CD4-positive, alpha-beta T cell treated with Interleukin-2 at 100 ng/mL for 4 hours (primary cell): ENCODE measurements around the gene SHB.

Experiments
- DNase-seq: peaks from one replicate; pipeline ENCODE4 v3.0.0-alpha.2; 2020; ENCODE audit warnings: low spot score

The SHB gene

GRCh38 chr9:38088006-38088925 lies 19.2 kb upstream of the SHB start:
- peak; percentile 67 for DNase-seq

DNA sequence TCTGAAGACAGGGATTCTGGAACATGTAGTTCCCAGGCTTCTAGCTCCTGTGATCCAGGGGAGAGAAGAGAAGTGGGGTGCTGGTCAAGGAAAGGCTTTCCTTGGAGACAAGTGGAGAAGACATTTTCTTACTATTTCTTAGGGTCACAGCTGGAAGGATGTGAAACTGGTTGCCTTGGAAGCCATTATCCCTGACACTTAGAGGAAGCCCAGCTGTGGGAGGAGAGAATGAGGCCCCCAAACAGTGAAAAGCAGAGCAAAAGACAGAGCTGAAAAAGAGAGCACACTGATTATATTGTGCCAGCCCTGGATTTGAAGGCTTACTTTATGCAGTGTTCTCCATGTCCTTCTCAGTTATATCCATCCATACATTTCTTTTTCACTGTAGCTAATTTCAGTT lies 17.5 kb upstream of the SHB start:
- DNase-seq: no peak

- DNase-seq: no peak
Measured at GRCh38 chr9:38085308-38085707, 16.3 kb upstream of the SHB start.

- DNase-seq: no peak
Measured at GRCh38 chr9:38084556-38084880, 15.5 kb upstream of the SHB start.

DNA sequence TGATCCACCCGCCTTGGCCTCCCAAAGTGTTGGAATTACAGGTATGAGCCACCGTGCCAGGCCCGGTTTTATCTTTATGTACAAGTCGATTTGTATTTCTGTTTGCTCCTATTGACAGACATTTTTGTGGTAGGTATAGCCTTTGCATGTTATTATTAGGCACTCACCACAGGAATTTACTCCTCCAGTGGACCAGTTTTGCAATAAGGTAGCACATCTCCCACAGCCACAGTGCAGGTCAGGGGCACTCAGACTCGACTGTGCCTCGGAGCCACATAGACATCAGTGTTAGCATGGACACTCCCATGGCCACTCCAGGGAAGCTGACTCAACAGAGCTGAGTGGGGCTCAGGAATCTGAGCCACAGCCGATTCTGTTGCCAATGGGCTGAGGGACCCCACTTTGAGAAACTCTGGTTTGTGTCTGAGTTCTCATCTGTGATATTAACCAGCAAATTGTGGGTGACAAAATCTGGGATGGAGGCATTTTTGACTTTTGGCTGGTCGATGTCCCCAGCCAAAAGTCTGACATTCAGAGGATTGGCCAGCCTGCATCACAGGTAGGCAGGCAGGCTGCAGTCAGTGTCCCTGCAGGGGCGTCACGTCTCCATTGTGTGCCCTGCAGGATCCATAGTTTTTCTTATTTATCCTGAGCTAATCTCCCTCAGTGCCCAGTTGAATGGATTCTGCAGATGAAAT lies 15.0 kb upstream of the SHB start:
- DNase-seq: no peak

GRCh38 chr9:38082446-38083287 lies 13.6 kb upstream of the SHB start:
- DNase-seq: no peak

DNA sequence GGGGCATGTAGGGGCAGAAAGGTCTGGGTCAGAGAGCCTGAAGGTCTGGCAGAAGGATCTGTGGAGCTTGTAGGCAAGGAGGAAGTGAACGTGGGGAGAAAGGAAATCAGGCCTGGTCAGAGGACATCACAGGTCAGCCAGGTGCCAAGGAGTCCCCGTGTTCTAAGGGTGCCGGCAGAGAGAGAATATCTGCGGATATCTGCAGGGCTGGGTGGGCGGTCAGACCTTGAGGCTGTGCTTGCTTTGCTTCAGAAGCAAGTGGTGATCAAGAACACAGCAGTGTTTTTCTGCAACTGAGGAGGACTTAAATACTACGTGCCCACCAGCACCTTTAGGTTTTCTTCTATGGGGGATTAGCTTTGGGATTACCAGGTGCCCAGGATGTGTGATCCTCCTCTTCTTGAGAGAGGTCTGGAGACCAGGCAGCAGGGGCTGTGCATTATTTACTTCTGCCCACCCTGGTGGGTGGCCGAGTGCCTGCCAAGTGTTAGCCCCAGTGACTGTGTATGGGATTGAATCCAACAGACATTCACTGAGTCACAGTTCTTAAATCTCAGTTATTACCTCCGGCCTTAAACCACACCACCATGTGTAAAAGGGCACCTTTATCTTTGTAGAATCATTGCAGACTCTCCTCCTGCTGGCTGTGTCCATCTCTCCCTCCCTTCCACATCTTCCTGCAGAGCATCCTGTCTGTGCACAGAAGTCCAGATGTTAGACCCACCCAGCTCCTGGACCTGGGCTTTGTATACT lies 12.5 kb upstream of the SHB start:
- DNase-seq: no peak

DNA sequence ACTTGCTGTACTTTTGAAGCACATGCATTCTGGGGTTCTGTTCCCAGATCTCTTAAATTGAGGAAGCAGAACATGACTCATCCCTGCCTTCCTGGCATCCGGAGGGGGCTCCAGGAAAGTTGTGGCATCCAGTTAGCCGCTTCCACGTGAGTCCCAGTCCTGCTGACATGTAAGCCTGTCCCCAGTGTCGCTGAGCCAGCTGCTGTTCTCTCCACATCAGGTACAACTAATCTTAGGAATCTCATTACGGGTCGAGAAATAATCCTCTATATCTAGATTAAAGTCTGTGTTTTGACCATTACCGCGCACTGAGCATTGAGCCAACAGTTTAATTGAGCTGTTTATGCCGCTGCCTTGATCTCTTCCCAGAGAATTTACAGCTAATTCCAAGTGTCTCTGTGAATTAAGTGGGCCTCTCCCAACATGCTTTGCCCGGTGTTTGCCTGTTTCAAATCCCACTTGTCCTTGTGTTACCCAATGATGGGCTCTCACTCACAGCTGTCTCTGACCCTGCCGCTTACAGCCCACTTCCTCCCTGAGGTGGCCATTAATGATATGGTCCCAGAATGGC lies 10.5 kb upstream of the SHB start:
- DNase-seq: no peak

DNA sequence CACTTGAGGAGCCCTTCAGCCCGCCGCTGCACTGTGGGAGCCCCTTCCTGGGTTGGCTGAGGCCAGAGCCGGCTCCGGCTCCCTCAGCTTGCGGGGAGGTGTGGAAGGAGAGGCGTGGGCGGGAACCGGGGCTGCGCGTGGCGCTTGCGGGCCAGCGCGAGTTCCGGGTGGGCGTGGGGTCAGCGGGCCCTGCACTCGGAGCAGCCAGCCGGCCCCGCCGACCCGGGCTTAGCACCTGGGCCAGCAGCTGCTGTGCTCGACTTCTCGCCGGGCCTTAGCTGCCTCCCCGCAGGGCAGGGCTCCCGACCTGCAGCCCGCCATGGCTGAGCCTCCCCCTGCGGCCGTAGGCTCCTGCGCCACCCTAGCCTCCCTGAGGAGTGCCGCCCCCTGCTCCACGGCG lies 6.2 kb upstream of the SHB start:
- DNase-seq: no peak

- no peak for DNase-seq
Measured at GRCh38 chr9:38074441-38074961, 5.5 kb upstream of the SHB start.

DNA sequence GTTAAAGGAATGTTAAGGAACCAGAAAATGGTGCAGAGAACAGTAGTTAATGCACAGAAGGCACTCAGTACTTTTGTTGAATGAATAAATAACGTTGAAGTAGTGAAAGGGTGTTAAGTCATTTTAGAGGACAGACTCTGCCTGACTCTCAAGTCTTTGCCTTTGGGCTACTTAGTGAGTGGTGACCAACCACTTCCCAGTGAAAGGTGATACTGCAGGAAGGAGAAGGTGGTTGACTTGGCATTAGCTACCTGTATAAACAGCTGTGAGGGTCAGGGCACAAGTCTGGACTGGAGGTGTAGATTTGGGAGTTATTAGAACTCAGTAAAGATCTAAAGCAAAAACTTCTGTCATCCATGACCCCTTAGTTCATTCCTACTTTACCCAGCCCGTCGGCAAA lies 4.9 kb upstream of the SHB start:
- no peak for DNase-seq

- no peak for DNase-seq
Measured at GRCh38 chr9:38071470-38072134, 2.6 kb upstream of the SHB start.

GRCh38 chr9:38067859-38068681 lies 957 bp downstream of the SHB start:
- no peak for DNase-seq

- DNase-seq: no peak
Measured at GRCh38 chr9:38066914-38067858, 1.8 kb downstream of the SHB start.

- DNase-seq: no peak
Measured at GRCh38 chr9:38066197-38066913, 2.7 kb downstream of the SHB start.

DNA sequence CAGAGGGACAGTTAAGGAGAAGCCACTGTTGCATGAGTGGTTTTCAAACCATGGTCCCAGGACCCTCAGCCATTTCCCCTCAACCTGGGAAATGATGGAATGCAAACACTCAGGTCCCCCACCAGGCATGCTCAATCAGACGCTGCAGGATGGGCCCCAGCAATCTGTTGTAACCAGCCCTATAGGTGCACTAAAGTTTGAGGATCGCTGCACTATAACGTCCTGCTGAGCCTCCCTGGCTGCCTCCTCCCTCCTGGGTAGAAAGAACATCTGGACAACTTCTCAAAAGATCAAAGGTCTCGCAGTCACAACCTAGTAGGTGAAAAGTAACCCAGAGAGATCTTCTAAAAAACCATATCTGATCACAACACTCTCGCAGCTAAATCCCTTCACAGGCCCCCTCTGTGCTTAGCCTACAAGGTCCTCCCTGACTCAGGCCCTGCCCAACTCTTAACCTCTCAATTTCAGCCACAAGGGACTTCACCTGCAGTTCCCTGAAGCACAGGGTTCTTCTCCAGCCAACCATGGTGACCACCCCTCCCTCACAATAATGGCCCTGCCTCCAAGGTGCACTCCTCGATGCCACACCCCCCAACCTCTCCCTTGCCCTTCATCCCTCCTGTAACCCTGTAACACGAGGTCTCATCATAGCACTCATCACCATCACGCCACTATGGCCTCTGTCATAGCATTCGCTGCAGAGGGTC lies 3.5 kb downstream of the SHB start:
- no peak for DNase-seq

DNA sequence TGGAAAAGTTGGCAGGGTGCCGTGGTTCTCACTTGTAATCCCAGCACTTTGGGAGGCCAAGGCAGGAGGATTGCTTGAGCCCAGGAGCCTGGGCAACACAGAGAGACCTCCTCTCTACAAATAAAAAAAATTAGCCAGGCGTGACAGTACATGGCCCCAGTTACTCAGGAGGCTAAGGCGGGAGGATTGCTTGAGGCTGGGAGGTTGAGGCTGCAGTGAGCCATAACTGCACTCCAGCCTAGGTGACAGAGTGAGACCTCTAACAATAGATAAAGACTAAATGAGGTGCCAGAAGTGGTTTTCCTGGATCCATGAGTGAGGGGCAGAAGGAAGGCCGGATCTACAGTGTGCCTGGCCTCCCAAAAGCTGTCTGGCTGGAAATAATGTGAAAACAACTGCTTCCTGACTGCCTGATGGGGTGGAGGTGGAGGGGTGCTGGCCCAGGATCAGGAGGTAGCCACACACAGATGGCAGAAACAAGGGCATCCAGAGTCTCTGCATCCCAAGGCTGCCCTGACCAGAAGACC lies 4.1 kb downstream of the SHB start:
- DNase-seq: no peak
